HepG2 (cell line): ENCODE measurements around the gene FDXR.

Experiments used
- CTCF ChIP-seq: sonication (generic); formaldehyde crosslinking; IDR thresholded peaks from 2 replicates; pipeline ENCODE4 v1.5.0; 2020; ENCODE audit warnings: mild to moderate bottlenecking, missing genetic modification reagents, moderate library complexity
- EZH2 ChIP-seq: conservative IDR thresholded peaks from 2 replicates; pipeline ENCODE4 v1.6.1; 2012; ENCODE audit warnings: mild to moderate bottlenecking, low read depth, low read length, moderate library complexity
- HMGXB4 ChIP-seq, 2 experiments: sonication (generic) in 1 of 2; formaldehyde crosslinking in 1 of 2; IDR thresholded peaks; 2 replicates each; pipeline versions ENCODE4 v1.4.0 to v1.6.1; 2018 to 2020; ENCODE audit warnings: missing genetic modification reagents in 2 of 2, borderline replicate concordance in 1 of 2, low read depth in 1 of 2, mild to moderate bottlenecking in 1 of 2, missing biosample characterization in 1 of 2
- MTERF4 ChIP-seq: sonication (generic); formaldehyde crosslinking; IDR thresholded peaks from 2 replicates; pipeline ENCODE4 v1.8.0; 2023; ENCODE audit warnings: mild to moderate bottlenecking, missing genetic modification reagents
- POLR2AphosphoS5 ChIP-seq: IDR thresholded peaks from 2 replicates; pipeline ENCODE4 v1.6.1; 2012; ENCODE audit warnings: low read depth, low read length
- TEAD3 ChIP-seq: optimal IDR thresholded peaks from 2 replicates; pipeline ENCODE3; 2016; ENCODE audit warnings: borderline replicate concordance
- YY1 ChIP-seq: IDR thresholded peaks from 2 replicates; pipeline ENCODE4 v1.6.1; 2011; ENCODE audit warnings: low read length, low read depth, moderate library complexity, mild to moderate bottlenecking; ENCODE audit not compliant: insufficient read depth, insufficient replicate concordance

GRCh38 chr17:74851612-74852236 is 21.1 kb downstream of the FDXR start:
- TF ChIP-seq POLR2AphosphoS5 = no peak
- no peak for TF ChIP-seq YY1
- TF ChIP-seq MTERF4 (CRISPR knock-in tag) = no peak
- TF ChIP-seq HMGXB4 (CRISPR knock-in tag; IDR thresholded peaks at IDR 0.05; ENCODE audit: borderline replicate concordance in 1 of 2, low read depth in 1 of 2) = no peak
- TF ChIP-seq EZH2 = no peak
- TF ChIP-seq TEAD3 (CRISPR knock-in tag) = no peak
- TF ChIP-seq CTCF (CRISPR knock-in tag) = no peak
